NCI-H1092 (cell line): ENCODE results near the gene CACNG8.

Experiments
- DNase-seq: peaks from one replicate; lab custom pipeline; 2025; lab: John Stamatoyannopoulos, UW

The CACNG8 gene

GRCh38 chr19:53961523-53962356 lies 997 bp upstream of the CACNG8 start:
- DNase-seq = no peak

- no peak for DNase-seq
Measured at GRCh38 chr19:53965091-53965490, 2.4 kb downstream of the CACNG8 start.

- no peak for DNase-seq
Measured at GRCh38 chr19:53966931-53967330, 4.2 kb downstream of the CACNG8 start.

GRCh38 chr19:53969366-53969765 lies 6.6 kb downstream of the CACNG8 start:
- no peak for DNase-seq

DNA sequence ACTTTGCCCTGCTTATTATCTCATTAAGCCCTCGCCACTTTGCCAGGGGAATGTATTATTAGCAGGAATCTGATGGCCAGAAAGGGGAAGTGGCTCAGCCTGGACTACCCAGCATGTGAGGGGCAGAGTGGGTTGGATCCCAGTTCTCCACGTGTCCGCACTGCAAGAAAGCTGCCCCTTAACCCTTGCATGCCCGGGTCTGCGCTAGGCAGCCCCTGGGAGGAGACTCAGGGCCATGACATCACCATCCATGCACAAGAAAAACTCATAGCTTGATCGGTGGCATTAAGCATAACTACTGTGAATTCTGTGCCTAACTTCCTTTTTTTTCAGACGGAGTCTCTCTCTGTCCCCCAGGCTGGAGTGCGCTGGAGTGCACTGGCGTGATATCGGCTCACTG lies 8.9 kb downstream of the CACNG8 start:
- DNase-seq = no peak

DNA sequence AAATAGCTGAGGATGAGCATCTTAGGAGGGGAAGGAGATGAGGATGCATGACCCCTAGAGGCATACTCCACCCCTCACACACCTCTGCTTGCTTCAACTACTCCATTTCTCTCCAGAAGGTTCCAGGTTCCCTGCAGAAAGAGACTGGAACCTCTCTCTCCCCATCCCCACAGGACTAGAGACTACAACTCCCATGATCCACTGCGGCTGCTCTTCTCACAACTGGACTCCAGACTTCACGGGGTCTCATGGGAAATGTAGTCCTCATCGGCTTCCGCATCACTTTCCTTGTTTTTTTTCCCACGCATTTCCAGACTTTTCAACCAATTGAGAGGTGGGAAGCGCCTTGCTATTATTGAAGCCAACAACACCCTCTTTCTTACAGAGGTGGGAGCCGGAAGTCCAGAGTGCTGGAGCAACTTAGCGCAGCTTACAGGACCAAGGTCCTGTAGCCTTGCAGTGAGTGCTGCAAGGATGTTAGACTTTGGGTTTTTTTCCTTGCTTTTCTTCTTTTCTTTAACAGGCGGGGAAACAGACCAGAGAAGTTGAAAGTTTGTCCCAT lies 14.8 kb downstream of the CACNG8 start:
- peak; percentile 48 for DNase-seq

DNA sequence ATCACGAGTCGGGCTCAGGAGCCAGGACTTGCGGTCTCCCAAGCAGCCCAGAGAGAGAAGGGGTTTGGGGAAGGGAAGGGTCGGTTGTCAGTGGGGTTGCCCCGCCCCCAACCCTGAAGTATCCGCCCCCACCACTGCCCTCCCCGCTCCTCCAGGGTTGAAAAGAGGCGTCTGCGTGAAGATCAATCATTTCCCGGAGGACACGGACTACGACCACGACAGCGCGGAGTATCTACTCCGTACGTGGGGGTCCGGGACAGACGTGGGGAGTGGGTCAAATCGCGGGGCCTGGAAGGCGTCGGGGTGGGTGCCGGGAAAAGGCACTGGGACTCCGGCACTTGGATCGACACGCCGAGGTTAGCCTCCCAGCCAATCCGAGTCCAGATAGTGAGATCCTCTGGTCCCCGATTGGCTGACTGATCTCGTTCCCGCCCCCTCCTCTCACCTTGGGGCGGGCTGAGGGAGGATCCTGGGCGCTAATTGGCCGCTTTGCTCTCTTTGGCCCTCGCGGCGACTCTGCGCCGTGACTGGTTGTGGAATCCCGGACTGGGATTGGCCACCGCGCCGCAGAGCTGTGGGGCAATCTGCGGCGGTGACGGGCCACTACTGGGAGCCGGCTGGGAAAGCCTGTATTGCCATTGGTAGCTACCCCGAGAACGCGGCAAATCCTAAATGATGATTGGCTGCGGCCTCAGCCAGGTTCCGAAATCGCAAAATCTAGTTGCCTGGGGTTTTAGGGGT lies 15.4 kb downstream of the CACNG8 start:
- DNase-seq = no peak

GRCh38 chr19:53978975-53979801 lies 16.5 kb downstream of the CACNG8 start:
- no peak for DNase-seq

DNA sequence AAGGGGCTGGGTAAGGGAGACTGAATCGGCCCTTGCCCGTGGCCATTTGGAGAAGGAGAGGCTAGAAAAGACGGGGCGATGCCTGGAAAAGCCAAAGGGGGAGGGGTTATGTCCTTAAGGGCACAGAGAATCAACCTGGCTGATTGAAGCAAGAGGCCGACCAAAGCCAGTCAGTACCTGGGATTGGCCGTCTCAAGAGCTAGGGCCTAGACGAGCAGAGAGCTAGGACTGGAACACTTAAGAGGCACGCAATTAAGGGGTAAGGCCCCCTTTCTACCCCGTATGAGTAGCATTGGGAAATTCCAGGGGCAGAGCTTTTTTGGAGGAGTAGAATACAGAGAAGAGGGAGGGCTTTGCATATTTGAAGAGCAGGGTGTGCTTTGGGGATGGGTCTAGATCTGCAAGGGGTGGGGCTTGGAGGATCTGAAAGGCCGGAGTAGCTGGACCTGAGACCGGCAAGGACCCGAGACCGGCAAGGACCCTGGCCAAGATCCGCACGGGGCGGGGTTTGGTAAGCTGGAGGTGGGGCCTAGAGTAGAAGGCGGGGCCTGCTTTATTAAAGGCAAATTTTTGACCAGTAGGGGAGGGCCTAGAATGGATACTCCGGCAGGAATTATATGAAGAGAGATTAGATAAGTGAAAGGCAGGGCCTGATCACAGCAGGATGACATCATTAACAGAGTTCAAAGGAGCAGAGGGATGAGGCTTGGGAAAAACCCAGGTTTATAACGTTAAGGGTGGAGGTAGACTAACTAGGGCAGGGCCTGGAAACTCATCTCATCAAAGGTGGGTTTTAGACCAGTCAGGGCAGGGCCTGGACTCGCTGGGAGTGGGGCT lies 18.0 kb downstream of the CACNG8 start:
- DNase-seq = no peak

- DNase-seq = no peak
Measured at GRCh38 chr19:53981376-53981951, 18.7 kb downstream of the CACNG8 start.

GRCh38 chr19:53982001-53982451 lies 19.3 kb downstream of the CACNG8 start:
- DNase-seq = no peak

DNA sequence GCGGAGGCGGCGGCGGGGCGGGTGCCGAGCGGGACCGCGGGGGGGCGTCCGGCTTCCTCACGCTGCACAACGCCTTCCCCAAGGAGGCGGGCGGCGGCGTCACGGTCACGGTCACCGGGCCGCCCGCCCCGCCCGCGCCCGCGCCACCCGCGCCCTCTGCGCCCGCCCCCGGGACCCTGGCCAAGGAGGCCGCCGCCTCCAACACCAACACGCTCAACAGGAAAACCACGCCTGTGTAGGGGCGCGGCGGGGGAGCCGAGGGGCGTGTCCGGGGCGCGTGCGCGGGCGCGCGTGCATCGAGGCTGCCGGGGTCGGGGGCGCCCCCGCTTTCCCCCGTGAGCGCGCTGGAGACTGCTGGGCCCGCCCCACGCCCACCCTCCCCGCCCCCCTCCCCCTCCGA lies 19.9 kb downstream of the CACNG8 start:
- no peak for DNase-seq

DNA sequence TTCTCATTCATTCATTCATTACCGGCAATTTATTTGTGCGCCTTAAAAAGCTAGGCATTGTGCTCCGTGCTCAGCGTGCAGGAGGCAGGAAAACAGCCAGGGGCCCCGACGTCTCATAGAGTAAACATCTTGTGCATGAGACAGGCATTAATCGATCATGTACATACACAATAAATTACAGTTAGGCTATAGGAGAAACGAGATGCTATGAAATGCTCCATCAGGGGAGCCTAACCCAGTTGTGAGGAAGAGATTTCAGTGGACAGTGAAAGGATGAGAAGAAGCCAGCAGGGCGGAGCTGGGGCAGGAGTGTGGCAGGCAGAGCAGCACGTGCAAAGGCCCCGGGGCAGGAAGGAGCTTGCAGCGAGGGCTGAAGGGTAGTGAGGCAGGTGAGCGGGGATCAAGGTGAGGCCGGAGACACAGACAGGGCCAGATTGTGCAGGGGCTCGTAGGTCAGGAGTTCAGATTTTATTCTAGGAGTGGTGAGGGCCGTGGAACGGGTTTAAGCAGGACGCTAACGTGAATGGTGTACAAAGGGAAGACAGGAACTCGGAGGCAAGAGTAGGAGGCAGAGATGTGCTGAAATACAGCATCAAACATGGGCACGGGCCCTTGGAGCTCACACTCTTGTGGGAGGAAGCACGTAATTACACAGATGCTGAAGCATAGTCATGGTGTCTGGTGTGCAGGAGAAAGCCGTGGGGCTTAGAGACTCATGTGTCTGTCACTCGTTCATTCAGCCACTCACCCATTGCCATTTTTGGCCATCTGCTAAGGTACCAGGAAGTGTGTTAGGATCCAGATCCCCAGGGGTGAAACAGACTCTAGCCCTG lies 20.9 kb downstream of the CACNG8 start:
- no peak for DNase-seq

DNA sequence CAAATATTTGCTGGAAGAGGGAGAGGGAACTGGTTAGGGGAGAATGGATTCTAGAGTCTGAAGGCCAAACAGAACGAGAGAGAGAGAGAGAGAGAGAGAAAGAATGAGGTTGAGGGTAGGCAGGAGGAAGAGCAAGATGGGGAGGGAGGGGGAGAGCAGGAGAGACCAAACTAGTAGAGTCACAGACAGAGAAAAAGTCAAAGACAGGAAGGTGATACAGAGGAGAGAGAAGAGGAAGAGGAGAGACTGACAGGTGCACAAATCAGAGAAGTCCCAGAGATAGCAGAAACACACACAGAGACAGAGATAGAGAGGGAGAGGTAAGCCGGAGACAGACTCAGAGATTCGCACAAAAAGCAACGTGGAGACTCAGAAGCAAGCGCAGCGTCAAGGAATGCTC lies 23.1 kb downstream of the CACNG8 start:
- DNase-seq = no peak

- no peak for DNase-seq
Measured at GRCh38 chr19:53988981-53989380, 26.2 kb downstream of the CACNG8 start.

DNA sequence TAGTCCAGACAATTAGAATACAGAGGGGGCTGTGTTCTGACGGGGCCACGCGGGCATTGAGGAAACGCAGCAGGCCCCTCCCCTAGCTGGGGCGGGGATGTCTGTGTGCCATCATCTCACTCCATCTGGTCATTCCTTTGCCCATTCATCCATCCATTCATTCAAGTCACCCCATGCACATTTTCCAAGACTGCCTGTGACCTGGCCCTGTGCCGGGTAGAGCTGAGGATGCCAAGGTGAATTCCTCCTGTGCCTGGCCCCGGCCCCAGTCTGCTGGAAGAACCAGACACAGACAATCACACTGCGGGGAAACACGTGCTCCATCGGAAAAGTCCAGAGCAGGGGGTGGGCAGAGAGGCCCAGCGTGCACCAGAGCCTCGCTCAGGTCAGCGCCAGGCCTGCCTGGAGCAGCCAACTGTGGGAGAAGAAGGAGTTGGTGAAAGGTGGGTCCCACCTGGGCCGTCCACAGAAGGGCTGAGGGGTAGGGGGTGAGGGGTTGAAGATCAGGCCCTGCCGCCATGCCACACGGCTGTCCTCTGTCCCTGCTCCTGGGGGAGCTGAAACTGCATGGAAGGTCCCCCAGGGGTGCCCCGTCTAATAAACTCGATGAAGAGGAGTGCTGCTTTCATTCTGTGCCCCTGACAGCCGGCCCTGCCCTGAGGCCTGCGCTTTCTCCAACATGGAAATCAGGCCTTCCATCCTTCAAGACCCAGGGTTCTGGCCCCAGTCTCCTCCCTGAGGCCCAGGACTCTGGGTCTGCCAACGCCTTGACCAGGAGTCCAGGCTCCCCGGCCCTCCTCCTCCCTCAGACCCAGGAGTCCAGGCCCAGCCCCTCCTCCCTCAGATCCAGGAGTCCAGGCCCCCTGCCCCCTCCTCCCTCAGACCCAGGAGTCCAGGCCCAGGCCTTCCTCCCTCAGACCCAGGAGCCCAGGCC lies 27.1 kb downstream of the CACNG8 start:
- DNase-seq = no peak

- DNase-seq = no peak
Measured at GRCh38 chr19:53991224-53992113, 28.7 kb downstream of the CACNG8 start, which contains the start of gene CACNG6. TSS of gene CACNG6 (plus strand) at chr19:53991637. CDS start at chr19:53992878, 1,241 bp downstream.

DNA sequence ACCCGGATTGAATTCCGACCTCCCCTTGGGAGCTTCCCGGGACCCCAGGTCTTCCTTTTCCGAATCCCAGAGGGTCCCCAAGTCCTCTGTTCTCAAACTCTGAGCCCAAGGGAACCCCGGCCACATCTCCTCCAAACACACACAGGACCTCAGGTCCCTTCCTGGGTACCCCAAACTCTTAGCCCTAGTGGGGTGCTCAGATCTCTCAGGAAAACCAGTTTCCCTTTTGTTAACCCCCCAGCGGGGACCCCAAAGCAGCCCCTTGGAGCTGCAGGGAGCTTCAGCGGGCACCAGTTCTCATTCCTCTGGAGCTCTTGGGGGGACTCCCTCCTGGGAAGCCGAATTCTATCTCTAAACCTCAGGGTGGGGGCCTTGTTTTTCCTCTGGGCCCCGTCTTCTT lies 29.5 kb downstream of the CACNG8 start:
- no peak for DNase-seq
